ENCODE measurements around the gene TTLL7. TPM values are rescaled to one million over a fixed set of nuclear protein-coding genes. Genes with fewer than 3 reads are reported as not detected.
"Not testable (repeated sequence)": the region's sequence is repeated elsewhere in the genome, so short reads cannot be mapped to it uniquely, and the experiment has no call there.

Gene TTLL7
- total RNA-seq, 1 donor from 2014 or later, result 0.58 TPM

DNA sequence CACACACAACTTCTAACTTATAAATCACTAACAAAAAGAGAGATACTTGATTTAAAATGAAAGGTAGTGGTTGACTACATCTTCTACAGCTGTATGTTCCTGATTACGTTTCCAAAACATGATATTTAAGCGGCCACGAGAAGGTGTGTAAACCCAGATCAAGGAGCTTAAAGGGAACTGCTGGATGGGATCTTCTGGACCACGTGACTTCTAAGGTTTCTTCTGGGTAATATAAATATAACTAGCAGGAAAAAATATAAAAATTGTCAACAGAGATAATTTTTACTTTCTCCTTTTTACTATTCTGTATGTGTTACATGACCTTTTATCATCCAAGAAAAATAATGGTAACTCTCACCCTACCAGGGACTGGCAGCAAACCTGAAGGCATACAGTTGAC, 66.2 kb downstream of the TTLL7 start:
- no peak overlapping the region for H3K27ac Mint-ChIP-seq
- H3K4me3 Mint-ChIP-seq, result no peak overlapping the region
- H3K9me3 Mint-ChIP-seq, result no peaks in the 10 kb centered on the region
- no peaks in the 10 kb centered on the region for H3K4me1 Mint-ChIP-seq
- intact Hi-C loops (cut with micrococcal nuclease), result loop anchor here (1.0 to 5.0 kb wide), 3 partner anchors 190 to 820 kb away; no protein-coding TSS in a partner anchor
- H3K36me3 Mint-ChIP-seq (ENCODE audit: low read depth), result no peaks in the 10 kb centered on the region
- H3K27me3 Mint-ChIP-seq, result peaks cover 22% of the 10 kb centered on the region
- no peak for DNase-seq

DNA sequence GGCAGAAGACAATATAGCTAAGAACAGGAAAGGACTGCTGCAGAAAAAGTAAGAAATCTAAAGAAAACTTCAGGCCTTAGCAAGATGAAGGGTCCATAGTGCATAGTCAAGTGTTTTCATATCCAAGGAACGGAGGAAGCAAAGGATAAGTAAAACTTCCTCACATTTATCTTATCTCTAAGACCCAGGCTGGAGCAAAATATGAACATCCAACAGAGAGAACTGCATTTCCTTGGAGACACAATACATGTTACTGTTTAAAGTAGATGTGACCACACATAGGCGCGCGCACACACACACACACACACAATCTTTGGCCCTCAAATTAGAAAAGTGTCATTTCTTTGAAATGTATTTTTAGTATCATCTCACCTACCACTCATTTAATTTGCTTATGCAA, 66.7 kb downstream of the TTLL7 start:
- Mint-ChIP-seq H3K27ac (no peak overlapping the region), H3K27me3 (peaks cover 23% of the 10 kb centered on the region), H3K4me3 (no peak overlapping the region), H3K36me3 (ENCODE audit: low read depth) (no peaks in the 10 kb centered on the region), H3K4me1 (no peaks in the 10 kb centered on the region), H3K9me3 (no peaks in the 10 kb centered on the region)
- DNase-seq, result no peak
- intact Hi-C loops (cut with micrococcal nuclease), result loop anchor here (1.0 to 5.0 kb wide), 3 partner anchors 190 to 820 kb away; no protein-coding TSS in a partner anchor

DNA sequence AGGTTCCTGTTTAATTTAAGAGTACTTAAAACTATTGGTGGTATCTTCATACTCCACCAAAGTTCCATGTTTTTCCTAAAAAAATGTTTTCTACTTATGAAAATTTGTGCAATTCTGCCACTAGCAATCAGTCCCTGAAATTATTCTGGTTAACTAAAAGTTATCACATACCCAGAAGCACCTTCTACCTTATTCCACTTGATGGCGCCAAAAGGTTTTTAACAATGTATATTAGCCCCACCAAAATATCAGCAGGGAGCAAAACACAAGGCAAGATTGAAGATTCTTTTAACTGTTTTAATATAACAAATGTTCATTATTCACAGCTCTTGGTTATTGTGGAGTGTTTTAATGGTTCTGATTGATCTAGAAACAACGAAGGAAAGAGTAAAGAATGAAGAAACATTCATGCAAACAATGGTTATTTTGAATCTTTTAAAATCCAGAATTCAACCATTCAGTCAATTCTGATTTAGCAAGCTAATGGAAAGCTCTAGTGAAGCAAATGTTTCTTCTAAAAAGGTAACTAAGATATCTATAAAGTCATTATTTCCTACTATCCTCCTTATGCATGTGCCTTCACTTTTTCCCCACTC, 67.2 kb downstream of the TTLL7 start:
- peak; percentile 76 for DNase-seq
- Mint-ChIP-seq H3K27me3 (peaks cover 27% of the 10 kb centered on the region), H3K4me1 (no peaks in the 10 kb centered on the region), H3K4me3 (no peak overlapping the region), H3K27ac (no peak overlapping the region), H3K36me3 (ENCODE audit: low read depth) (no peaks in the 10 kb centered on the region), H3K9me3 (no peaks in the 10 kb centered on the region)
- intact Hi-C loops (cut with micrococcal nuclease), result loop anchor here (1.0 to 5.0 kb wide), 3 partner anchors 191 to 821 kb away; no protein-coding TSS in a partner anchor

DNA sequence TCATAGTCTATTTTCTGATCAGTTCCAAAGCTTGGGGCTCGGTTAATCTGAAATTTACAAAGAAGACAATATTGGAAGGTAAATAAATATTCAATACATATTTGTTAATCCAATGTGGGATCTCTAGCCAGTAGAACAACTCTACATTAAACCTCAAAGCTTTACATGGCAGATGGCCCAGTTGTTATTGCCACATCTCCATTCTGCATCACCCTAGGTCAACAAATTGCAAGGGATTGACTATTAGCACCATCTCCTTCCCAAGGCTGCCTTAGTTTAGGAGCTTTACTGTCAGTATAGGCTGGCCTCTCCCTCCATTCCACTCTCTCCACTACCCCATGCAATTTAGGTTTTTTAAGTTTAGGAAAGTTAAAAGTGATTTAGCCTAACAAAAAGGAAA, 69.7 kb downstream of the TTLL7 start:
- Mint-ChIP-seq H3K27ac (no peak overlapping the region), H3K4me1 (no peaks in the 10 kb centered on the region), H3K27me3 (peaks cover 27% of the 10 kb centered on the region), H3K9me3 (no peaks in the 10 kb centered on the region), H3K36me3 (ENCODE audit: low read depth) (no peaks in the 10 kb centered on the region), H3K4me3 (no peak overlapping the region)
- no peak for DNase-seq
- intact Hi-C loops (cut with micrococcal nuclease), result no loop called here

DNA sequence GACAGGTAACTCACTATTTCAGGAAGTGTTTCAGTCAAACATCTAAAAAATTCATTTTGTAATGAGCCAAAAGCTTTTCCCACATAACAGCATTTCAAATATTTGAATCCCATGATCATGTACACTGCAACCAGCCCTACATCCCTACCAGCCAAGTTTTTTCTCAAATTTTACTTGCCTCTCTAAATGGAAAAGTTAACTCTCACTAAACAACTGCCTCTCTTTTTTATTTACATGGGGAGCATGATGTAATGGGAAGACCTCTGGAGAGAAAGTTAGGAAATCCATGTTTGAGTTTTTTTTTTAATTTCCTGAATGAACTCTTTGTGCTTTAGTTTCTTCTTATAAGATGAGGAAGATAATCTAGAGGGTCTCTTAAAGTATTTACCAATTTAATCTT, 70.5 kb downstream of the TTLL7 start:
- Mint-ChIP-seq H3K4me3 (no peak overlapping the region), H3K9me3 (no peaks in the 10 kb centered on the region), H3K4me1 (no peaks in the 10 kb centered on the region), H3K36me3 (ENCODE audit: low read depth) (no peaks in the 10 kb centered on the region), H3K27me3 (peaks cover 29% of the 10 kb centered on the region), H3K27ac (no peak overlapping the region)
- no peak for DNase-seq
- intact Hi-C loops (cut with micrococcal nuclease), result no loop called here

DNA sequence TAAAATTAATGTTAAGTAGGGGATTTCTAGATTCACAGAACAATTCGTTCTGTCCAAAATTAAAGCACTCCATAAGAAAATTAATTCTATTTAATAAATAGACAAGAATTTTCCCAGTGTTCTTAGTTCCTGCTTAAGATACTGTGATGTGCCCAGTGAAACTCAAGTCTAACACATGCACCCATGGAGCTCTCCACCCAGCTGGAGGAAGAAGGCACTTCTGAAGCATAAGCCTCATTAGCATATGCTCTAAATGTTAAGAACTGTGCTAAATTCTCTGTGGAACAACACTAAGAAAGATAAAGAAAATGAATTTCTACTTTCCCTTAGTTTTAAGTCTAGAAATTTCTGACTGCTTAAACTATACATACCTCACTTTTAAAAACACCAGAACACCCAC, 71.2 kb downstream of the TTLL7 start:
- H3K4me1 Mint-ChIP-seq, result no peaks in the 10 kb centered on the region
- H3K4me3 Mint-ChIP-seq, result no peak overlapping the region
- no peak overlapping the region for H3K27ac Mint-ChIP-seq
- intact Hi-C loops (cut with micrococcal nuclease), result no loop called here
- no peaks in the 10 kb centered on the region for H3K9me3 Mint-ChIP-seq
- DNase-seq, result no peak
- H3K27me3 Mint-ChIP-seq, result peaks cover 31% of the 10 kb centered on the region
- no peaks in the 10 kb centered on the region for H3K36me3 Mint-ChIP-seq (ENCODE audit: low read depth)

DNA sequence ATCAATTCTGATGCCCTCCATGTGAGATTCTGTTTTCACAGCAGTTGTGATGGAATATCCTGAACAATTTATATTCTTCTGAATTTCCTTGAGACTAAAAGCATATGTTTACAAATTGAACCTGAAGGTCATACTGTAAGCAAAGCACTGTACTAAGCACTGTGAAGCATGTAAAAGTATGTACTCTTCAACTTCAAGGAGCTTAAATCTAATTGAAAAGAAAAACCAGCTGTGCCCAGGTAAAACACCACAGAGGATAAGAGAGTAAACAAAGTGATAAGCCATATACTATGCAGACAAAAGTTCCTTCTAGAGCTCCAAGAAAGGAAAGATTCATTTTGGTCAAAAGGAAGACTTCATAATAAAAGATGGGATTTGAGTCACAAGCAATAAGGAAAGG, 71.9 kb downstream of the TTLL7 start:
- no peak overlapping the region for H3K4me3 Mint-ChIP-seq
- intact Hi-C loops (cut with micrococcal nuclease), result no loop called here
- H3K9me3 Mint-ChIP-seq, result no peaks in the 10 kb centered on the region
- H3K27me3 Mint-ChIP-seq, result peaks cover 32% of the 10 kb centered on the region
- H3K36me3 Mint-ChIP-seq (ENCODE audit: low read depth), result no peaks in the 10 kb centered on the region
- DNase-seq, result no peak
- H3K27ac Mint-ChIP-seq, result no peak overlapping the region
- H3K4me1 Mint-ChIP-seq, result no peaks in the 10 kb centered on the region

DNA sequence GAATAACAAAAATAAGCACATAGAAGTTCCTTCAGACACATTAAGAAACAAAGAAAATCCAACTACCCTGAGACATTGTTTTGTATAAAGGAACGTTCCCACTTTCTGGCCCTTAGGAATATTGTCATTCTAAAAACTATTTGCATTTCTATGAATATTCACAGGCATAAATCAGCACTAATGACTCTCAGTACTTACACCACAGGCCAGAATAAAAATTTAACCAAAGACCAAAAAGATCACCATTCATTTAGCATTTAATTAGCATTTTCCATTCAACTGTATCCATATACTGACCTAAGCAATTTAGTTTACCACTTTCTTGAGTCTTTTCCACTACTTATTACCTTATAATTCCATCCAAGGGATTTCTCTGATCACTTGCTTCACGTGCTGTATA, 75.4 kb downstream of the TTLL7 start:
- intact Hi-C loops (cut with micrococcal nuclease), result no loop called here
- Mint-ChIP-seq H3K9me3 (no peaks in the 10 kb centered on the region), H3K27me3 (peaks cover 23% of the 10 kb centered on the region), H3K27ac (no peak overlapping the region), H3K4me1 (no peaks in the 10 kb centered on the region), H3K36me3 (ENCODE audit: low read depth) (no peaks in the 10 kb centered on the region), H3K4me3 (no peak overlapping the region)
- DNase-seq, result no peak

DNA sequence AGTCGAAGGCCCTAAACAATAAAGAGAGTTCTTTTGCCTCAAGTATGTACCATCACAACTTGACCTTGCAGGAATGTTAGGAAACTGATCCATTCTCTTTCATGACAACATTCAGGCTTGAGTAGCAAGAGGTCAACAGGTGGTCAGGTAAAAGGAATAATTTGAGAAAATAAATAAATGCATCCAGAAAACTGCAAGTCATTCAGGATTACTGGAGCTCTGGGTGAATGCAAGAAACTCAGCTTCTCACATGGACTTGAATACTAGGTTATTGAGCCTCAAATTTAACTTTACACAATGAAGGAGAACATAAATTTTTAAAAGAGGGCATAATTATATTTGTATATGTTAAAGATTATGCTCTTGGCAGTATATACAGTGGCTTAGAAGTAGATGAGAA, 76.5 kb downstream of the TTLL7 start:
- intact Hi-C loops (cut with micrococcal nuclease), result no loop called here
- Mint-ChIP-seq H3K4me1 (no peaks in the 10 kb centered on the region), H3K9me3 (no peaks in the 10 kb centered on the region)

DNA sequence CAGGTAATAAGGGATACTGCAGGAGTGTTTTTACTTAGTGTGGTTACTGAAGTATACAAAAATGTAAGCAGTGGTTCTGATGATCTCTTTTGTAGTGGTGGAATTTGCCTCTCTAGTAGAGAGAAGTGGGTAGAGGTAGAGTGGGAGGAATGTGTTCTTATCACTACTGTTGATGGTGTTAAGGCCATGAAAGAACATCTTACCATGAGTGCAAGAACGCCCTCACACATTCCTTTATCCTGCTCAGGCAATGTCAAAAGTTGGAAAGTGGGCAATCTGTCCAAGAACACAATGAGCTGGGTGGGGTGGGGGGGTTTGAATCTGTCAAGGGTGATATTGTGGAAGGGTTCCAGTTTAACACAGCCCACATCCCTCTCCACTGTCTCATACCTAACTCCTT, 78.6 kb downstream of the TTLL7 start:
- no peak overlapping the region for H3K27ac Mint-ChIP-seq
- intact Hi-C loops (cut with micrococcal nuclease), result no loop called here
- H3K4me1 Mint-ChIP-seq, result no peaks in the 10 kb centered on the region
- no peaks in the 10 kb centered on the region for H3K36me3 Mint-ChIP-seq (ENCODE audit: low read depth)
- DNase-seq, result no peak
- peaks cover 15% of the 10 kb centered on the region for H3K27me3 Mint-ChIP-seq
- no peaks in the 10 kb centered on the region for H3K9me3 Mint-ChIP-seq
- H3K4me3 Mint-ChIP-seq, result no peak overlapping the region

More for the DNA sequence above, 76.5 kb downstream of the TTLL7 start:
- no peaks in the 10 kb centered on the region for H3K36me3 Mint-ChIP-seq (ENCODE audit: low read depth)
- no peak overlapping the region for H3K4me3 Mint-ChIP-seq
- DNase-seq, result no peak
- peaks cover 18% of the 10 kb centered on the region for H3K27me3 Mint-ChIP-seq
- no peak overlapping the region for H3K27ac Mint-ChIP-seq

DNA sequence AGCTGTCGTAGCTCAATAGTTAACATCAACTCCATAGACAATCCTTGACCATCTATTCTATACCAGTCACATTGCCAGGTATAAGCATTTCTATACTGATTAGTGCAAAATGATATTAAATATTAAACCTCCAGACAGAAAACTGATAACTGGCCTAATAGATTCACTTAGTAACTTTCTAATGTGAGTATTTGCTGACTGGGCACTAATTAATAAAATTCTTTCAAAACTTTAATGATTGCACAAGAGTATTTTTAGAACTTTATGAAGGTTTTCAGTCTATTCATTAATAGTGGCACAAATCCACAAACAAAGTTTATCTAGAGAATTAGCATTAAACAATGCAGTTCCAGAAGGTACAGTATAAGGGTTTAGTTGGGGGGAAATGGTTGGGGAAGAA, 79.1 kb downstream of the TTLL7 start:
- Mint-ChIP-seq H3K4me3 (no peak overlapping the region), H3K36me3 (ENCODE audit: low read depth) (no peaks in the 10 kb centered on the region), H3K27ac (no peak overlapping the region), H3K9me3 (no peaks in the 10 kb centered on the region), H3K27me3 (peaks cover 15% of the 10 kb centered on the region), H3K4me1 (no peaks in the 10 kb centered on the region)
- intact Hi-C loops (cut with micrococcal nuclease), result no loop called here
- DNase-seq, result no peak

DNA sequence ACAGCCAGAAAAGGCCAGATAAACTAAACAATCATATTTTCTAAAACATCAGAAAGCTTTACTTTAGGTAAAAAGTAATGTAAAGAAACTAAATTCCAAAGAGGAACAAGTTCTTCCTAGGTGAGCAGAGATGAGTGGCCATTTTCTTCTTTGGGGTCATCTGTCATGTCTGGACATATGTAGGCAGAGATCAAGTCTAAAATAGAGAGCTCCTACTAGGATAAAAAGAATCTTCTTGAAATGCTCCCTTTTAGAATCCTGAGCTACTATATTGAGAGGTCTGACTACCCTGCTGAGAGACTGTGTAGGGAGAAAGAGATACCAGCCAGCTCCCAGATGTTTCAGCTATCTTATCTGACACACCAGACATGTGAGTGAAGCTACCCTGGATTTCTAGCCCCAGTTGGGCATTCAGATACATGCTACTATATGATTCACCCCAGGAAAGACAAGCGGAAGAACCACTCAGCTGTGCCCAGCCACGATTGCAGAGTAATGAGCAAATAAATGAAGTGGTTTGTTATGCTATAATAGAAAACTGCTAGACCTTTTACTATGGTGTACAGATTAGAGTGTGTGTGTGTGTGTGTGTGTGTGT, 80.1 kb downstream of the TTLL7 start:
- Mint-ChIP-seq H3K9me3 (no peaks in the 10 kb centered on the region), H3K27me3 (peaks cover 17% of the 10 kb centered on the region), H3K4me3 (no peak overlapping the region), H3K4me1 (no peaks in the 10 kb centered on the region), H3K36me3 (ENCODE audit: low read depth) (no peaks in the 10 kb centered on the region), H3K27ac (no peak overlapping the region)
- no peak for DNase-seq
- intact Hi-C loops (cut with micrococcal nuclease), result no loop called here

DNA sequence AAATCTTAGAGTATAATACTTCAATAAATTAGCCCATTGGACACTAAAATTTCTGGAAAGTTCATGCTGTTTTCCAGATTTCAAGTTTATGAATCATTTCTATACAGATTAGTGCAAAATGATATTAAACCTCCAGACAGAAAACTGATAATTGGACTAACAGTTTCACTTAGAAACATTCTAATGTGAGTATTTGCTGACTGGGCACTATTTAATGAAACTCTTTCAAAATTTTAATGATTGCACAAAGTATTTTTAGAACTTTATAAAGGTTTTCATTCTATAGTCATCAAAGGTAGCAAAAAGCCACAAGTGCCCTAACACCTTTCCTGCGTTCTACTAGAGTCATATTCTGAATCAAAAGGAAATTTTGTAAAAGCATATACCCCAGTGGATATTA, 81.0 kb downstream of the TTLL7 start:
- Mint-ChIP-seq H3K9me3 (no peaks in the 10 kb centered on the region), H3K4me1 (no peaks in the 10 kb centered on the region), H3K27me3 (peaks cover 12% of the 10 kb centered on the region), H3K36me3 (ENCODE audit: low read depth) (no peaks in the 10 kb centered on the region), H3K27ac (no peak overlapping the region), H3K4me3 (no peak overlapping the region)
- intact Hi-C loops (cut with micrococcal nuclease), result no loop called here
- DNase-seq, result no peak

DNA sequence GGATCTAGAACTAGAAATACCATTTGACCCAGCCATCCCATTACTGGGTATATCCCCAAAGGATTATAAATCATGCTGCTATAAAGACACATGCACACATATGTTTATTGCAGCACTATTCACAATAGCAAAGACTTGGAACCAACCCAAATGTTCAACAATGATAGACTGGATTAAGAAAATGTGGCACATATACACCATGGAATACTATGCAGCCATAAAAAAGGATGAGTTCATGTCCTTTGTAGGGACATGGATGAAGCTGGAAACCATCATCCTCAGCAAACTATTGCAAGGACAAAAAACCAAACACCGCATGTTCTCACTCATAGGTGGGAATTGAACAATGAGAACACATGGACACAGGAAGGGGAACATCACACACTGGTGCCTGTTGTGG, 82.8 kb downstream of the TTLL7 start:
- H3K36me3 Mint-ChIP-seq (ENCODE audit: low read depth); H3K4me1 Mint-ChIP-seq; H3K27me3 Mint-ChIP-seq; intact Hi-C loops (cut with micrococcal nuclease); DNase-seq; H3K4me3 Mint-ChIP-seq; H3K27ac Mint-ChIP-seq; H3K9me3 Mint-ChIP-seq: not testable (repeated sequence)

DNA sequence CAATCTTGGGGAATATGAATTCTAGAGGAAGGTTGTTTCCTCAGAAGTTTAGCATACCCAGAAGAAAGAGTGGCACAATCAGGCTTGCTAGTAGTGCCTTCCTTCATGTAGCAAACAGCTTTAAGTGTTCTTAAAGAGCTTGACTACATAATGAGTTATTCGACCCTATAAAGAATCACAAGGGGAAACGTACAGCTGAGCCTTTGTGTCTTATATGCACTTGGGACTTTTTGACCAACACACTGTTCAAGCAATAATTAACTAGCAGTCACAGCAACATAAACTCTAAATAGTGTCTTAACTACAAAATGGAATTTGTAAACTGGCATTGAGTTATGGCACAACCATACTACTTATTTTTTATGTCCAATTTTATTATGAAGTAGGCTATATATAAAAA, 86.1 kb downstream of the TTLL7 start:
- no peak overlapping the region for H3K4me3 Mint-ChIP-seq
- no peak overlapping the region for H3K27ac Mint-ChIP-seq
- no peaks in the 10 kb centered on the region for H3K9me3 Mint-ChIP-seq
- intact Hi-C loops (cut with micrococcal nuclease), result no loop called here
- no peak for DNase-seq
- H3K4me1 Mint-ChIP-seq, result no peaks in the 10 kb centered on the region
- no peaks in the 10 kb centered on the region for H3K36me3 Mint-ChIP-seq (ENCODE audit: low read depth)
- H3K27me3 Mint-ChIP-seq, result peaks cover 11% of the 10 kb centered on the region
